ENCODE data around the gene NFIB.

- TF ChIP-seq CTCF (IDR thresholded peaks at IDR 0.05) = no peak
- no peak for TF ChIP-seq ZFX (IDR thresholded peaks at IDR 0.05; ENCODE audit: borderline replicate concordance)
These were observed 232.2 kb downstream of the NFIB start for GRCh38 chr9:14081745-14082144.

All from 22Rv1 (cell line).